Stimulated activated CD8-positive, alpha-beta memory T cell treated with anti-CD3 and anti-CD28 coated beads, Interleukin-12 subunit alpha, Interleukin-12 subunit beta, amount 100 ng/mL, for 4 hours (primary cell): Measurements from ENCODE around the gene ARHGEF40.

Source experiments
- DNase-seq: peaks from one replicate; pipeline ENCODE4 v3.0.0-alpha.2; 2020; ENCODE audit warnings: low read depth

ARHGEF40 gene

GRCh38 chr14:21121122-21121521, 51.0 kb downstream of the ARHGEF40 start:
- DNase-seq, result no peak

DNA sequence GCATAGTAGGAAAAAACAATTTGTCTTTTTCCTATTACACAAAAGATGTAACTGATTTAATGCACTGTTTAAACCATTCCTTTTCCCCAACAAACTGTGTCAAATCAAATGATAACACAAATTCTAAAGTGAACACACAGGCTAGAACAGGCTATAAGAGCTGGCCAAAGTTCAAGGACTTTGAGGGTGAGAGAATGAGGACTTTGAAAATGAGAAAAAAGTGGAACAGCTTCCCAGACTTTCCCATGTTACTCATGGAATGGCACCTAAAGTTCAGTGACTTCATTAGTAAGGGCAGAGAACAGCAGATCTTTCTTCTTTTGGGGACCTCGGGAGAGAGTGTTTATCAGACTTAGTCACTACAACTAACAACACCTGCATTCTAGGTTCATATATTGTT, 53.3 kb downstream of the ARHGEF40 start:
- no peak for DNase-seq

- no peak for DNase-seq
These were observed 63.8 kb downstream of the ARHGEF40 start for GRCh38 chr14:21133901-21134300.

DNA sequence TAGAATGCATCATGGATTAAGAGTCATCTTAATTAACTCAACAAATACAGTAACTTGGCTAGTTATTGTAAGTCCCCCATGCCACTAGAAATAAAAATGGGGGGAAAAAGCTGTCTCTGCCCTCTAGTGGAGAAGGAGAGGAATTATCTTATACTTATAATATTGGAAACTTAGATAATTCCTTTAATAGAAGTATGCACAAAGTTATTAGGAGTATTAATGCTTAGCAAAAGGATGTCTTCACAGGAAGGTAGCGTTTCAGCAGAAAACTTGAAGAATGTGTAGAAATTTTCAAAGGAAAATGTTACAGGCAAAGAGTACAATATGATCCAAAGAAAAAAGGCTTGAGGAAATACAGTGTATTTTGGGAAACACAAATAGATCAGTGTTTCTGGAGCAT, 65.9 kb downstream of the ARHGEF40 start:
- DNase-seq, result no peak
